GM23338 (cell line): ENCODE data around the gene MAVS.

Experiments
- CREB1 ChIP-seq: fragments of 250-450 bp; sonication (Bioruptor Pico); IDR thresholded peaks from 2 replicates; pipeline ENCODE4 v1.5.0; 2020; ENCODE audit warnings: low read depth, mild to moderate bottlenecking, moderate library complexity
- CTCF ChIP-seq, 2 experiments: fragments of 200-600 bp in 1 of 2; sonication (generic) in 1 of 2; conservative IDR thresholded peaks; 2 replicates each; pipeline versions ENCODE4 v1.5.1 to v1.6.1; 2016 to 2017; ENCODE audit warnings: antibody characterized with exemption in 2 of 2, low read depth in 2 of 2, mild to moderate bottlenecking in 2 of 2, moderate library complexity in 1 of 2
- EZH2 ChIP-seq: fragments of 200-600 bp; sonication (generic); IDR thresholded peaks from one replicate; pipeline ENCODE4 v1.8.0; 2017; ENCODE audit warnings: antibody characterized with exemption, mild to moderate bottlenecking, low read depth; ENCODE audit not compliant: unreplicated experiment
- EZH2phosphoT487 ChIP-seq: fragments of 200-600 bp; sonication (generic); IDR thresholded peaks from one replicate; pipeline ENCODE4 v1.8.1; 2018; ENCODE audit warnings: antibody characterized with exemption; ENCODE audit not compliant: unreplicated experiment
- JUNB ChIP-seq: IDR thresholded peaks from one replicate; pipeline ENCODE4 v1.6.1; 2016; ENCODE audit warnings: antibody characterized with exemption; ENCODE audit not compliant: unreplicated experiment
- NANOG ChIP-seq: IDR thresholded peaks from 2 replicates; pipeline ENCODE4 v1.6.1; 2016; ENCODE audit warnings: antibody characterized with exemption, borderline replicate concordance
- POLR2AphosphoS5 ChIP-seq: IDR thresholded peaks from 2 replicates; pipeline ENCODE4 v1.6.1; 2016; ENCODE audit warnings: antibody characterized with exemption, low read depth
- REST ChIP-seq: IDR thresholded peaks from one replicate; pipeline ENCODE4 v1.6.1; 2018; ENCODE audit warnings: antibody characterized with exemption; ENCODE audit not compliant: unreplicated experiment
- STAT1 ChIP-seq: IDR thresholded peaks from one replicate; pipeline ENCODE4 v1.6.1; 2016; ENCODE audit warnings: antibody characterized with exemption; ENCODE audit not compliant: unreplicated experiment
- ZNF114 ChIP-seq: fragments of 250-450 bp; sonication (Bioruptor Pico); IDR thresholded peaks from 2 replicates; pipeline ENCODE4 v1.5.0; 2020; ENCODE audit warnings: mild to moderate bottlenecking, moderate library complexity
- ZNF462 ChIP-seq: fragments of 250-450 bp; sonication (Bioruptor Pico); IDR thresholded peaks from 2 replicates; pipeline ENCODE4 v1.5.0; 2020; ENCODE audit warnings: mild to moderate bottlenecking, moderate library complexity

- TF ChIP-seq EZH2 = no peak
- peak; percentile 67 to 82 for TF ChIP-seq CTCF (conservative IDR thresholded peaks at IDR 0.05; ENCODE audit: low read depth in 2 of 2)
- no peak for TF ChIP-seq CREB1 (CRISPR knock-in tag)
- TF ChIP-seq EZH2phosphoT487 = no peak
- no peak for TF ChIP-seq POLR2AphosphoS5
- TF ChIP-seq NANOG = no peak
- TF ChIP-seq JUNB = no peak
- no peak for TF ChIP-seq REST
- no peak for TF ChIP-seq ZNF114 (CRISPR knock-in tag)
- 0 out of 2 replicates have a peak, but pooled peaks have one; percentile 4 for TF ChIP-seq ZNF462 (CRISPR knock-in tag)
- no peak for TF ChIP-seq STAT1
These were observed 28.2 kb upstream of the MAVS start for GRCh38 chr20:3818155-3819151.
